IMR-90 (cell line): ENCODE measurements around the gene STAP2.

Experiments used
- CEBPB ChIP-seq: IDR thresholded peaks from 2 replicates; pipeline ENCODE4 v1.6.1; 2012; ENCODE audit warnings: low read depth, low read length, improper control_type of control experiment
- CHD1 ChIP-seq: IDR thresholded peaks from 2 replicates; pipeline ENCODE4 v1.6.1; 2012; ENCODE audit warnings: low read depth, low read length, improper control_type of control experiment
- CTCF ChIP-seq: conservative IDR thresholded peaks from 2 replicates; pipeline ENCODE4 v1.5.1; 2012; ENCODE audit warnings: mild to moderate bottlenecking, low read depth, low read length, improper control_type of control experiment
- FOS ChIP-seq: fragments of 150-350 bp; IDR thresholded peaks from 2 replicates; pipeline ENCODE4 v1.6.1; 2016; ENCODE audit warnings: low read depth, low read length
- MAFK ChIP-seq: IDR thresholded peaks from 2 replicates; pipeline ENCODE4 v1.6.1; 2012; ENCODE audit warnings: low read depth, low read length, improper control_type of control experiment
- MXI1 ChIP-seq: IDR thresholded peaks from 2 replicates; pipeline ENCODE4 v1.6.1; 2012; ENCODE audit warnings: low read depth, mild to moderate bottlenecking, low read length, moderate library complexity, borderline replicate concordance
- POLR2A ChIP-seq: IDR thresholded peaks from 2 replicates; pipeline ENCODE4 v1.6.1; 2012; ENCODE audit warnings: mild to moderate bottlenecking, low read depth, low read length
- RAD21 ChIP-seq: IDR thresholded peaks from 2 replicates; pipeline ENCODE4 v1.6.1; 2012; ENCODE audit warnings: low read length, improper control_type of control experiment
- RCOR1 ChIP-seq: IDR thresholded peaks from 2 replicates; pipeline ENCODE4 v1.6.1; 2012; ENCODE audit warnings: mild to moderate bottlenecking, low read length, improper control_type of control experiment; ENCODE audit not compliant: insufficient replicate concordance
- RFX5 ChIP-seq: IDR thresholded peaks from 2 replicates; pipeline ENCODE4 v1.8.0; 2012; ENCODE audit warnings: low read depth, mild to moderate bottlenecking, low read length, moderate library complexity
- USF2 ChIP-seq: fragments of 150-350 bp; IDR thresholded peaks from 2 replicates; pipeline ENCODE4 v1.6.1; 2017; ENCODE audit warnings: mild to moderate bottlenecking, antibody characterized with exemption, low read length, low read depth

GRCh38 chr19:4305257-4305612 lies 33.4 kb downstream of the STAP2 start:
- TF ChIP-seq CTCF (no peak), RCOR1 (no peak), RAD21 (no peak), POLR2A (no peak), CHD1 (no peak), CEBPB (no peak), USF2 (no peak), FOS (no peak), RFX5 (no peak), MXI1 (no peak), MAFK (no peak)
